GM18909 (cell line): ENCODE results near the gene MYBPC1.
A peak's percentile ranks its signal among the peaks of the same experiment; 100 is the strongest.

Experiments
- ATAC-seq: cut with Tn5 transposase; IDR thresholded peaks from one replicate; pipeline ENCODE4 v1.9.1; 2021; ENCODE audit warnings: mild to moderate bottlenecking; ENCODE audit not compliant: unreplicated experiment, poor library complexity

Gene MYBPC1

DNA sequence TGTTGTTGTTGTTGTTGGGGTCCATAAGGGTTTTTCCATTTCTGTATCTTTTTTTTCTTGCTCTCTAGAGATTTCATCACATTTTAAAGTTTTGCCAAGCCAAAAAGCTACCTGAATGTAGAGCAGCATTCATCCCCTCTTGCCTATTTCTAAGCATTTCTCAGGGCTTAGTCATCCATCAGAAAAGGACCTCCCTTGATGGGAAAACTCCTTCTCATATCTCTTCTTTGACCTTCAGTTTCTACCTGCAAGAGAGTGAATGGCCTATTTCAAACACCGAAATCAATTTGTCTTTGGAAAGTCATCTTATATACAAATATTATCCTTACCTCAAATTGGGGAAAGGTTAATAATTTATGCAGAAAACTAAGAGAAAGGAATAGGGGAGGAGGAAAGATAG, 4.5 kb downstream of the MYBPC1 start:
- no peak for ATAC-seq

DNA sequence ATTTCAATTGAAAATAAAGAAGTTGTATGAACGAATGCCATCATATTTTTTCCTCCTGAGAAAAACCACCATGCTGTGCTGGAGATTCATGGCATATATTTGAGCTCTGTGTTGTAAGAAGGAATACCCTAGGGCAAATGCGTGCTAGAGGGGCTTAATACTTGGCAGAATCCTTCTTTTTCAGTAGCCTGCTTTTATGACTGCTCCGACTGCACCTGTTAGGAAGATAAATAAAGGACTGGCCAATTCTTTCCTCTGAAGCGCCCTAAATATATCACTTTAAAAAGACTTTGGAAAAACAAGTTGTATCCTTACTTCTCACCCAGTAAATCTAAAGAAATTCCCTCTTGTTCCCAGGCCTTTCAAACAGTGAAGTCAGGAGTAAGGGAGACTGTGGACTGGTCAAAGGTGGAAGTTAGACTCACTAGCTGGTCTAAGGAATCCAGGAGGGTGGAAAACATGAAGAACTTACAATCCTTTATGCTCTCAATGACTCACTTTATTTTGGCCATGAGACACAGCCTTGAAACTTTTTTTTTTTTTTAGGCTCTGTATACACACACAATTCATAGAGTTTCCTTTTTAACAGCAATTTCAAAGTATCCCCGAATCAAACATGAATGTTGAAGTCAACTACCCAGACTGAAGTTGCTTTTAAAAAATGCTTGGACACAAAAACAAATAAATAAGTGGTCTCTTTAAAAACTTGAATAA, 5.2 kb downstream of the MYBPC1 start:
- ATAC-seq, result no peak

DNA sequence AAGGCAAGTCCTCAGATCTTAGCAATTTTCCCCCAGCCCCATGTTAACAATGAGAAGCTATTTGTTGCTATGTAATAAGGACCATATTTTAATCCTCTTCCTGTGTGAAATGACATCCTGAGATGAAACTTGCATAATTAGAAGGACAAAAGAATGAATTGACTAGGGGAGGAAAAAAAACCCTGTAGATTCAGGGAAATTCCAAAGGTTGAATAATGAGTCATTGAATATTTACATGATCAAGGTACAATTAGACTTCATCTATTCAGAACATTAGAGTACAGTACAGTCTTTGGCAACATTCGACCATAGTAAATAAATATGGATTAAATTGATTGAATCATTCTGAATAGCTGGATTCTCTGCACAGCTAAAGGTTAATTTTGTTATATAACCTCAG, 9.4 kb downstream of the MYBPC1 start:
- ATAC-seq, result no peak

DNA sequence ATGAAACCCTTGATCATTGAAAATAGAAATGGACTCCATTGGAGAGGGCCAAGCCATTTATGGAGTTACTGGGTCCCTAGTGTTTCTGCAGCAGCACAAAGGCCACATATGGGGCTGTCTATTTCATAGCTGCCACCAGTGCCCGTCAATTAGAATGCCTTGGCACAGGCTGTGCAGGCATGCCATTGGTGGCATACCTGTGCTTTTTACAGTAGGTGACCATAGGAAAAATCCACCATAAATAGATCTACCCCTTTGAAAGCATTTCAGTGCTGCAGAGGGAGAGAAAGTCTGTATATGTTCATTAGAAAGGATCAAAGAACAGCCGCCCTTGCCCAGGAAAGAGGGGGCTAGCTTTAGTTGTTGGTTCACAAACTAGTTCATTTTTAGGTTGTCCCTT, 13.1 kb downstream of the MYBPC1 start:
- ATAC-seq, result no peak

DNA sequence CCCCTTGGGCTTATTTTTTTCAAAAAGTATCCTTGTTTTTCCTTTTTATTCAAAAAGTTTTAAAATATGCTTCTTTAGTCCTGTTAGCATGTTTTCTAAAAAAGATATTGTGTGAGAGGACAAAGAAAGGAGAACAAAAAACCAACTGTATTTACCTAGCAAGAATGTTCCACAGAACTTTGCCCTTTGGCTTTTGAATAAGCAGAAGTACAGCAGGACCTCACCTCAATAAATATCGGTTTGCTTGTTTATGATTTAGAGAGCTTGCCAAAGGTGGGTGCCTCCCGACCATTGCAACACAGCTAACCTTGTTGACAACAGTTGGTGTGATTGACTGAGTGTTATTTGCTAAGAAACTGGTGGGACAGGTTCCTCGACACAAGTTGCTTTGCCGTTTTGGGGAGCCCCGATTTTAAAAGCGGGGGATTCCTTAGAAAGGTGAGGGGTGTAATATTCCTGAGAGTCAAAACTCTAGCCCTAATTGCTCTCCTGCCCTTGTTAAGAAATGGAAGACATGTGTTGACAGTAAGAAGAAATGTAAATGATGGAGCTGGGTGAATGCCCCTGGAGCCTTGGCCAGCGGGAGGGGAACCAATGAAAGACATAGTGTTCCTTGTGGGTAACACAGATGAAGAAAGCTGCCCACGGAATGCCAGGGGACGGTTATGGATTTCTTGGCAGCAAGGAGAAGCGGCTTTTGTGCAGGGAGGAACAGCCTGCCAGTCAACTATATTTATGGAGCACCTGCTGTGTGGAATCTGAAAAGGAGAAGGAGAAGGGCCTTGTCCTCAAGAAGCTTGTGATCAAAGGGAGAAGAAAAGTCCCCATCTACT, 13.7 kb downstream of the MYBPC1 start:
- ATAC-seq, result no peak

DNA sequence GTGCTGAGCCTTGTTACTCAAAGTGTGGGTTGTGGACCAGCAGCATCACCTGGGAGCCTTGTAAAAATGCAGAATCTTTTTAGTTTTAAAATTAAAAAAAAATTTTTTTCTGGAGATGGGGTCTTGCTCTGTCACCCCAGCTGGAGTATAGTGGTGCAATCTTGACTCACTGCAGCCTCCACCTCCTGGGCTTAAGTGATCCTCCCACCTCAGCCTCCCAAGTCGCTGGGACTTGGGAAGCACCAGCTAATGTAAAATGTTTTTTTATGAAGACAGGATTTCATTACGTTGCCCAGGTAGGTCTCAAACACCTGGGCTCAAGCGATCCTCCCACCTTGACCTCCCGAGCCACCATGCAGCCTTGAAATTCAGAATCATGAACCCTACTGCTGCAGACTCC, 14.4 kb downstream of the MYBPC1 start:
- no peak for ATAC-seq

DNA sequence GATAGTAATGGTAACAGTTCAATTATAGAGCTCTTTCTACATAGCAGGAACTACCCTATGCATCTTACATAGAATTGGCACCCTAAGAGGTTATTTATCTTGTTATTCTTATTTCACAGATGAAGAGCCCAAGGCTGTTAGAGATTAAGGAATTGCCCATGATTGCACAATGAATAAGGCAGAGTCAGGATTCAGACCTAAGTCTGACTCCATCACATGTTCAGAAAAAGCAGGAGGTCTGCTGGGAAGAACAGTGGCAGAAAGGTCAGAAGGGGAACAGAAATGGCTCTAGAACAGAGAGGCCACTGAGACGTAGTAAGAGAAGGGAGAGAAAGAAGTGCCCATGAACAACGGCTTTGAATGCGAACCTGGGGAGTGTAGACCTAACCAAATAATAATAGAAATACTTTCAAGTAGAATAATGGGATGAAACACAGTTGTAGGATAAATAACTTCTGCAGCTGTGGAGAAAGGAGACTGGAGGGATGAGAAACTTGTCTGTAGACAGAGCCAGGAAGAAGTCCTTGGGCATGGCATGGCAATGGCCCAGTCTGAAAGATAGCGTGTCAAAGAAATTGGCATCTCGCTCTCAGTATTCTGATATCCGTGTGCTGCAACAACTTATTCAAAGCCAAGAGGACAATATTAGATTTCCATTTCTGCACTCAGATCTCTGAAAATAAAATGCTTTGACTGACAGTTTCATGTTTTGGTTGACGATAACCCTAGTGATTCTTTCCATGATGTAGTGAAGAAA, 17.6 kb downstream of the MYBPC1 start:
- no peak for ATAC-seq

DNA sequence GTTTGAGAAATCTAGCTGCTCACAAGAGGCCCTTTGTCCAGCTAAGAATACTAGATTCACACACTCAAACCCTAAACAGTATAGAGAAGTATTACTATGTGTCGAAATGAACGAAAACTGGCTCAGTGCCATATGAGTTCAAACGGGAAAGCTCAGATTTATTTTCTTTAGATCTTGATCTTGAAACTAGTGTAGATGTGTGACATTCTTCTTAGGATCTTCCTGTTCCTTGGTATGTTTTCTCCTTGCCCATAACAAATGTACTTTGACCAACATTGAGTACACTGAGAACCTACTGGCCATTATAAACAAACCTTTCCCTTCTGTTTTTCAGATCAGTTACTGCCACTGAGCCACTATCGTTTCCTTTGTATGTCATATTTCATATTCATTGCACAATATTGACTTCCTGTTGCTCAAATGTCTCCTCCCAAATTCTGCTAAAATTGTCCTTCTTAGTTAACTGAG, 21.3 kb downstream of the MYBPC1 start:
- ATAC-seq, result no peak

DNA sequence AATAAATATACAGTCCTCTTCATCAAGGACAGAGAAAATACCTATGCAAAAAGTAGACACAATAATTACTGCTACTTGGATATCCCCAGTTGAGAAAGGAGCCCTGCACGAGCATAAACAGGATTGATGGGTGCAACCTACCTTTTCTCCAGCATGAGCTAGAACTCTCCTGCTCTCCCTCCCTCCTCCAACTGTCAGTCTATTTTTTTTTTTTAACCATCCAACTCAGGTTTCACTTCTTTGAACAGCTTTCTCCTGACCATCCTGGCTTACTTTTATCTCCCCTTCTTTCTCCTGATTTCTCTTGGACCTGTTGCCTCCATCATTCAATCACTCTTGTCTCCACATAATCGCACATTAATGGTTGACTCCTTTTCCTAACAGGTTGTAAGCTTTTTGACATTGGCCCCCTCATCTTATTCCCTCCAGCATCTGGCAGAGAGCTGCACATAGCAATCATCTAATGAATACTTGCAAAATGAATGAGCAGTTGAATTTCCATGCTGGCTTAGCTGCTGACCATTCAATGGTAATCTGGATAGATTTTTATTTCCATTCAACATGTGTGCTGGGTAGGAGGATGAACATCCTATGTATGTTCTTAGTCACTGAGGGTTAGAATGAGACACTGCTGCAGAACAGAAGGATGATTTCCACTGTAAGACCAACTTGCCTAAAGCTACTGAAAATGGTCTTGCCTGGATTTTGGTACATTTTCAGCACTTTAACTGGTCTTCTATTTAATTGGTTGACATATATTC, 24.4 kb downstream of the MYBPC1 start:
- no peak for ATAC-seq

DNA sequence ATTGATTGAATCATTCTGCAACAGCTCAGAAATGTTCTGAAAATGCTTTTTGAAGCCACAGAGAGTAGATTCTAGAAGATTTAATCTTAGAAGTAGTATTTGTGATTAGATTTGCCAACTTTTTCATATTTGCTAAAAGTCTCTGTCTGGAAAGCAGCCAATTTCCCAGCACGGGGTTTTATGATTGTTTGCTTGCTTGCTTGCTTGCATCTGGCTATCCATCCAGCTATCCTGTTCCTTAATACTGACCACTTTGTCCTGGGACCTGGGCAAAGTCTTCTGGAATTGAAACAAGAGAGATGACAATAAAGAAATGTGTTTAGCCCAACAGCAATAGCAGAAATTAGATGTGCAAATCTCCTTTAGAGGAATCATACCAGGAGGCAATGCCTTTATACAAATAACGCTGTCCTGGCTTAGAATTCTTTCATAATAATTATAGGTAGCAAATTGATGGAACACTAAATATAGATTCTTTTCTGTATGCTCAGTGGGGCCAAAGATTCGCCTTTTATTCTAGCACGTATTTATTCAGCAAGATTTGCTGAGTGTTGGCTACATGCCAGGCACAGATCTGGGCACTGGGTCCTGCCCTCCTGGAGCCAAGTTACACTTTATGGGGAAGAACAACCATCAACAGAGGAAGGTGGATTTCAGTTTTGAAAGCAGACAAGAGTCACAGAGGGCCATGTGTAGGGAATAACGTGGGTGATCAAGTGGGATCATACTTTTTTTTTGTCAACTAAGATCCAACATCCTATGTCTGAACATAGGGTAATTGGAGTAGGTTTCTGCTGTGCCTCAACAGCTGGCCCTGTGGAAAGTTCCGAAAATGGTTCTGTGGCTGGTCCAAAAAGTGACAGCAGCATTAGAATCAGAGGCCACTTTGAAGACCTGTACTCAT, 25.3 kb downstream of the MYBPC1 start:
- ATAC-seq, result no peak

DNA sequence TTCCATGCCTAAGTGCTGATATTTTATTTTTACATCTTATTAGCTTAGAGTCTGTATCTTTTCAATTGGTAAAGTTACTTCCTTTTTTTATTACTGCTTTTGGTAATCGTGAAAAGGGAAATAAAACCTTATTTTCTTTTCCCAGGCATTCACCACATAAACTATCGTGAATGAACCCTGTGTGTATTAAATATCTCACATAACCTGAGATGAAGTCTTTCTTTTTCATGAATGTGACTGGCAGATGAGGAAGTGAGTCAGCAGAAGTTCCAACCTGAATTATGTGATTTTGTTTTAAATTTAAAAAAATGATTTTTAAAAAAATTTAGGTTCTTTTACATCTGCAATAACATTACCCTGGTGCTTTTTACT, 26.0 kb downstream of the MYBPC1 start:
- no peak for ATAC-seq

DNA sequence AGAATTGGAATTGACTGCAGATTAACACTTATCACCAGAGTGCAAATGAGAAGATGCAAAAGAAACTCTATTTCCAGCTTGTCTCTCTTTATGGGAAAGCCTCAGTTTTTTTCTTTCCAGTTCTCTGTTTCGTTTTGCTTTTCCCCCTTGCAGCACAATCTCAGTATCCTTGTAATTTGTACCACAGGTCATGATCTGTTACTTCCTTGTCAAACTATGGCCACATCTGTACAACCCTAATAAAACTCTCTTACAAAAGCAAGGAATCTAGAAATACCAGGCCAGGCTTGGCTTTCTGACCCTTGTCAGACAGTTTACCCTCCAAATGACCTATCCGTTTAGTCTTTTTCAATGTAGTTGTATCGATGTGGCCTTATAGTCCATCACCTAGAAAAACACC, 33.9 kb downstream of the MYBPC1 start:
- no peak for ATAC-seq

DNA sequence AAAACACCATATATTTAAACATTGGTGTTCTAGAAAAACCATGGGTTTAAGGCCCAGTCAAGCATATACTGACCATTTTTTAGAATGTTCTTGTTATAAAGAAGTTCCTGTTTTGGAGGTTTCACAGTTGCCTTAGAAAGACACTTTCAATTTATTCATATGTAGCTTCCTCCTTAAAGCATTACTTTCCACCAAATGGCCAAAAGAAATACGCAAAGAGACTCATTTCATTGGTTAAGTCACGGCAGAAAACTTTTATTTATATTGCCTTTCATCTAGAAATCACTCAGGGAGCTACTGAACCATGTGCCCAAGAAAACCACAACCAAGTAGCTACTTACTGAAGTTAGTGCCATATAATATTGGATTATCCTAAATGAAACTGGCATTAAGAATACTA, 40.0 kb downstream of the MYBPC1 start:
- peak; percentile 98 for ATAC-seq

DNA sequence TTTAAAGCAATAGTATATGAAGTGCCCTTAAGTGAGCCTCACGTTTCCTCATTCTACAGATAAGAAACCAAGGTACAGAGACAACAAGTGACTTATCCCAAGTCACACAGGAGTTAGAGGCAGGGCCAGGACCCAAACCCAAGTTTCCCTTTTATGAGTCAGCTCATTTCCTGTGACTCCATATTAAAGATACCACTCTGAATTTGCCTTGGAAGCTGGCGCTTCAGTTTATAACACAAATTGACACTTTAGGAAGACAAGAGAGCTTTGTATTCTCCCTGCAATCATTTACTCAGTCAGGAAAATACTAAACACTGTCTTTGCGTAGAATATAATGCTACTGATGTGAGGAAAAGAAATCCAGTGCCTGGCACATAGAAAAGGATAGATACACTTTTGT, 43.2 kb downstream of the MYBPC1 start:
- no peak for ATAC-seq

DNA sequence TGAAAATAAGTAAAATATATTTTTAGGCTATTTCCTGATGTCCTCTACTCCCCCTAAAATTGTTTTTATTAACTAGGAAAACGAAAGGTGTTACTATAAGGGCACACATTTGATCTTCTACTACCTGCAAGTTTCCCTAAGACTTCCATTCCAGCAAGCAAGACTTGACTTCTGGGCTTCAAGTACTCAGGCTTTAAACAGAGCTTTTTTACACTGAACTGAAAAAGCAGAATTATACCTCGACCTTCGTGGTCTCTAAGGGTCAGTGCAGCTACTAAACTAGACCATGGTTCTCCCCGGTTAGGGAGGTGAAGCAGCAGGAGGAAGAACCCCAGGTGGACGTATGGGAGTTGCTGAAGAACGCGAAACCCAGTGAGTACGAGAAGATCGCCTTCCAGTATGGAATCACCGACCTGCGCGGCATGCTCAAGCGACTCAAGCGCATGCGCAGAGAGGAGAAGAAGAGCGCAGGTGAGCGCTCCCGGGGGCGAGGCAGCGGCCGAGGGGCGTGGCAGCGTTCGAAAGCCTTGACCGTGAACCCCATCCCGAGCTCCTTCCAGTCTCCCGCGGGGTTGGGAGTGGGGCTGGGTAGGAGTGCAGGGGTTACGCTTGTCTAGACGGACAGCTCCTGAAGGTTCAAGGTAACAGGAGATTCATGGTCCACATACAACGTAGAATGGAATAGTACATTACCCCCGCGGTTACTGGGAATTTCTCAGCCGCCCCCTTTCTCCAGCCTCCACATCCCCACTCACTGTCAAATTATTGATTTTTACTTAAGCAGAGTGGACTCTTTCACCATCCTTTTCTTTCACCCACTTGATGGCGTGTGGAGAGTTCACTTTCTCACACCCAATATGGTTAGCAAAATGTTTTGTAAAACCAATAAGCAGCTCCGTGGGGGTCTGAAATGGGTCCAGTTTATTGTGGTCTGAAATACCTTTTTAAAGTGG, 47.6 kb downstream of the MYBPC1 start:
- ATAC-seq, result no peak

DNA sequence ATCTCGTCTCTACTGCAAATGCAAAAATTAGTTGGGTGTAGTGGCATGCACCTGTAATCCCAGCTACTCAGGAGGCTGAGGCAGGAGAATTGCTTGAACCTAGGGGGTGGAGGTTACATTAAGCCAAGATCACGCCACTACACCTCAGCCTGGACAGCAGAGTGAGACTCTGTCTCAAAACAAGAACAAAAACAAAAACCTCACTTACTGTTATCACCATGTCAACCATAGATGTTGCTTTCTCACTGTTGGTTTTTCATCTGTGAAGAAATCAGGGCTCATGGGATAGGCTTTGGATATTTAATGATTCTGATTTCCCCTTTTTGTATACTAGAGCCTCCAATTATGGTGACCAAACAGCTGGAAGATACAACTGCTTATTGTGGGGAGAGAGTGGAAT, 52.9 kb downstream of the MYBPC1 start:
- no peak for ATAC-seq

DNA sequence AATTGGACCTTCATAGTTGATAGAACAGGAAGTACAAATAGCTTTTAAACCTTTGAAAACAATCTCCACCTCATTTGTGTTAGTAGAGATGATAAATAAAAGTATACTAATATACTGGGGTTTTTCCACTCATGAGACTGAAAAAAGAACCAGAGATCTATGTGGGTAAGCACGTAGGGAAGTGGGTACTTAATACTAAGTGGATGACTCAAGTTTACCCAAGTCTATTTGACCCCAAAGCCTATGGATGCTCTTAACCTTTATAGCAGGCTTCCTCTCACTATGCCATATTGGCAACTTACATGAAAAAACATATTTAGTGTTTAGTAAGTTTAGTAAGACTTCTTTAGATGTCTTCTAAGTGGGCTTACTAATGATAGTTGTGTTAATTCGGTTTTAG, 53.4 kb downstream of the MYBPC1 start:
- ATAC-seq, result no peak

DNA sequence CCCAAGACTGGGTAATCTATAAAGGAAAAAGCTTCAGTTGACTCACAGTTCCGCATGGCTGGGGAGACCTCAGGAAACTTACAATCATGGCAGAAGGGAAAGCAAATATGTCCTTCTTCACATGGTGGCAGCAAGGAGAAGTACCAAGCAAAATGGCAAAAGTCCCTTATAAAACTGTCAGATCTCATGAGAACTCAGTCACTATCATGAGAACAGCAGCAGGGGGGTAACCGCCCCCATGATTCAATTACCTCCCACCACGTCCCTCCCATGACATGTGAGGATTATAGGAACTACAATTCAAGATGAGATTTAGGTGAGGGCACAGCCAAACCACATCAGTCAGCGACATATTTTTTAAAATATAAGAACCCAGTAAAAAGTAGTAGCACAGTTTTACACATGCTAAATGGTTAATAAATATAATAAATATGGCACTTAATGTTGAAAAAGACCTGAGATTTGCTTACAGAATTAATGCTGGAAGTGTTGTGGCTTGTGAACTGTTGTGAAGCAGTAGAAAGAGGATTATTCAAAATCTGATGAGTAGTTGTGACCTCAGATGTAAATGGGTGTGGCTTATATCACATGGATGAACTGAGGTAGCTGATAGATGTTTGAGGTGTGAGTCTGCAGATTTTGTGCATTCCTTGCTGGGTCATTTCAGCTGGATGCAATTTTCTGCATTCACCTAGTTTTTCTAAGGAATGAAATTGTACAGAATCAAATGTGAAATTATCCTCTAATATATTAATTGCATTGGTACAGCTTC, 55.8 kb downstream of the MYBPC1 start:
- no peak for ATAC-seq
